ENCODE data around the gene SH3GL3.

The SH3GL3 gene

GRCh38 chr15:83512459-83512858, 65.3 kb downstream of the SH3GL3 start:
- no peak for DNase-seq

GRCh38 chr15:83514584-83514983, 67.4 kb downstream of the SH3GL3 start:
- DNase-seq = no peak

- DNase-seq = no peak
Observed at GRCh38 chr15:83515164-83515563, 68.0 kb downstream of the SH3GL3 start.

- DNase-seq = no peak
Observed at GRCh38 chr15:83516935-83517334, 69.8 kb downstream of the SH3GL3 start.

- no peak for DNase-seq
Observed at GRCh38 chr15:83526319-83526718, 79.2 kb downstream of the SH3GL3 start.

- no peak for DNase-seq
Observed at GRCh38 chr15:83533410-83533962, 86.3 kb downstream of the SH3GL3 start.

- no peak for DNase-seq
Observed at GRCh38 chr15:83537606-83538005, 90.5 kb downstream of the SH3GL3 start.

- no peak for DNase-seq
Observed at GRCh38 chr15:83538682-83539081, 91.5 kb downstream of the SH3GL3 start.

GRCh38 chr15:83545804-83546511, 98.8 kb downstream of the SH3GL3 start:
- no peak for DNase-seq

- DNase-seq = no peak
Observed at GRCh38 chr15:83546512-83546888, 99.4 kb downstream of the SH3GL3 start.

GRCh38 chr15:83547168-83547567, 100.0 kb downstream of the SH3GL3 start:
- no peak for DNase-seq

- DNase-seq = no peak
Observed at GRCh38 chr15:83549623-83550022, 102.5 kb downstream of the SH3GL3 start.

GRCh38 chr15:83554558-83554957, 107.4 kb downstream of the SH3GL3 start:
- DNase-seq = no peak

- DNase-seq = no peak
Observed at GRCh38 chr15:83555383-83555782, 108.2 kb downstream of the SH3GL3 start.

GRCh38 chr15:83556068-83556467, 108.9 kb downstream of the SH3GL3 start:
- DNase-seq = no peak

GRCh38 chr15:83556754-83557153, 109.6 kb downstream of the SH3GL3 start:
- no peak for DNase-seq

- no peak for DNase-seq
Observed at GRCh38 chr15:83558146-83558545, 111.0 kb downstream of the SH3GL3 start.

GRCh38 chr15:83559310-83559966, 112.3 kb downstream of the SH3GL3 start:
- peak in 1 of 2 donors; percentile 33 for DNase-seq

- no peak for DNase-seq
Observed at GRCh38 chr15:83561661-83562060, 114.5 kb downstream of the SH3GL3 start.

GRCh38 chr15:83565138-83565537, 118.0 kb downstream of the SH3GL3 start:
- DNase-seq = no peak

GRCh38 chr15:83565553-83566159, 118.5 kb downstream of the SH3GL3 start:
- DNase-seq = no peak

- no peak for DNase-seq
Observed at GRCh38 chr15:83567318-83567717, 120.2 kb downstream of the SH3GL3 start.

GRCh38 chr15:83569341-83569740, 122.2 kb downstream of the SH3GL3 start:
- no peak for DNase-seq

GRCh38 chr15:83570756-83571155, 123.6 kb downstream of the SH3GL3 start:
- DNase-seq = no peak

Measured in CD4-positive, alpha-beta T cell treated with Interleukin-4 for 1 hour (primary cell).